Astrocyte (in vitro differentiated cells and primary cell): ENCODE measurements around the gene MRPL42. TPM values are rescaled to one million over a fixed set of nuclear protein-coding genes. Genes with fewer than 3 reads are reported as not detected.

Experiments used
- DNase-seq: peaks from one replicate; pipeline ENCODE4 v3.0.0-alpha.2; 2010; ENCODE audit warnings: low read depth
- FAIRE-seq: peaks from 2 replicates; lab custom pipeline; 2011; peaks lifted over from hg19 to GRCh38; lab: Jason Lieb, UNC
- H2AFZ ChIP-seq: 2 replicates; pipeline ENCODE4 v1.6.0; 2012; ENCODE audit warnings: low read depth, low read length, inconsistent platforms
- H3K27ac ChIP-seq: 2 replicates; pipeline ENCODE4 v1.5.1; 2011; ENCODE audit warnings: low read depth, low read length, inconsistent platforms
- H3K27me3 ChIP-seq: 2 replicates; pipeline ENCODE4 v1.6.0; 2011; ENCODE audit warnings: low read length, inconsistent platforms; ENCODE audit not compliant: insufficient read depth
- H3K36me3 ChIP-seq: 2 replicates; pipeline ENCODE4 v1.5.1; 2011; ENCODE audit warnings: low read length, inconsistent platforms; ENCODE audit not compliant: insufficient read depth
- H3K4me1 ChIP-seq: 2 replicates; pipeline ENCODE4 v1.5.1; 2011; ENCODE audit warnings: low read length, inconsistent platforms; ENCODE audit not compliant: insufficient read depth
- H3K4me2 ChIP-seq: 2 replicates; pipeline ENCODE4 v1.6.0; 2012; ENCODE audit warnings: low read length, inconsistent platforms
- H3K4me3 ChIP-seq: 2 replicates; pipeline ENCODE4 v1.5.1; 2011; ENCODE audit warnings: low read depth, mild to moderate bottlenecking, low read length, inconsistent platforms; ENCODE audit not compliant: insufficient read depth
- H3K79me2 ChIP-seq: 2 replicates; pipeline ENCODE4 v1.6.0; 2012; ENCODE audit warnings: mild to moderate bottlenecking, low read length, inconsistent platforms; ENCODE audit not compliant: insufficient read depth
- H3K9ac ChIP-seq: 2 replicates; pipeline ENCODE4 v1.6.0; 2012; ENCODE audit warnings: mild to moderate bottlenecking, low read length, inconsistent platforms
- H3K9me3 ChIP-seq: 2 replicates; pipeline ENCODE4 v1.5.1; 2012; ENCODE audit warnings: low read depth, mild to moderate bottlenecking, low read length, inconsistent platforms; ENCODE audit not compliant: insufficient read depth
- H4K20me1 ChIP-seq: 2 replicates; pipeline ENCODE4 v1.6.0; 2012; ENCODE audit warnings: low read length, inconsistent platforms; ENCODE audit not compliant: insufficient read depth
- H3K27ac Mint-ChIP-seq: one replicate; pipeline ENCODE4 v1.8.0; 2021; ENCODE audit warnings: mild to moderate bottlenecking, mixed read lengths; ENCODE audit not compliant: unreplicated experiment
- H3K27me3 Mint-ChIP-seq: one replicate; pipeline ENCODE4 v1.8.0; 2021; ENCODE audit warnings: low read depth, mixed read lengths; ENCODE audit not compliant: unreplicated experiment
- H3K36me3 Mint-ChIP-seq: one replicate; pipeline ENCODE4 v1.8.0; 2021; ENCODE audit warnings: low read depth, mixed read lengths; ENCODE audit not compliant: unreplicated experiment
- H3K4me1 Mint-ChIP-seq: one replicate; pipeline ENCODE4 v1.8.0; 2021; ENCODE audit warnings: low read depth, mixed read lengths; ENCODE audit not compliant: unreplicated experiment
- H3K4me3 Mint-ChIP-seq: one replicate; pipeline ENCODE4 v1.8.0; 2021; ENCODE audit warnings: mild to moderate bottlenecking, moderate library complexity, mixed read lengths; ENCODE audit not compliant: unreplicated experiment
- H3K9me3 Mint-ChIP-seq: one replicate; pipeline ENCODE4 v1.8.0; 2021; ENCODE audit warnings: mild to moderate bottlenecking, mixed read lengths; ENCODE audit not compliant: unreplicated experiment
- CTCF ChIP-seq: IDR thresholded peaks from 2 replicates; pipeline ENCODE4 v1.5.1; 2011; ENCODE audit warnings: low read depth, mild to moderate bottlenecking, inconsistent platforms, low read length, moderate library complexity; ENCODE audit not compliant: insufficient read depth
- EZH2 ChIP-seq: IDR thresholded peaks from 2 replicates; pipeline ENCODE4 v1.6.1; 2012; ENCODE audit warnings: mild to moderate bottlenecking, low read length, inconsistent platforms; ENCODE audit not compliant: insufficient read depth
- total RNA-seq: library from RNA; stranded (reverse); gene quantifications from 2 replicates; pipeline ENCODE4 v1.2.1, GENCODE V29; 2021

The MRPL42 gene
- total RNA-seq, 1 donor from 2014 or later, result 65.6 TPM

GRCh38 chr12:93419388-93420034 is 47.8 kb upstream of the MRPL42 start:
- no peak overlapping the region for H3K27ac Mint-ChIP-seq
- peak; percentile 42 for DNase-seq

GRCh38 chr12:93422050-93422449 is 45.3 kb upstream of the MRPL42 start:
- H4K20me1 ChIP-seq, result peaks cover 65% of the 10 kb centered on the region
- no peak overlapping the region for H3K4me3 ChIP-seq
- H3K27ac Mint-ChIP-seq, result no peak overlapping the region

More at GRCh38 chr12:93419388-93420034, 47.8 kb upstream of the MRPL42 start:
- Histone ChIP-seq H3K9me3 (no peaks in the 10 kb centered on the region), H3K4me2 (no peak overlapping the region), H4K20me1 (peaks cover 40% of the 10 kb centered on the region), H3K79me2 (peaks cover 99% of the 10 kb centered on the region), H3K27ac (no peak overlapping the region), H2AFZ (no peak overlapping the region), H3K27me3 (no peaks in the 10 kb centered on the region), H3K4me3 (no peak overlapping the region), H3K36me3 (no peaks in the 10 kb centered on the region), H3K9ac (no peak overlapping the region), H3K4me1 (peaks cover 10% of the 10 kb centered on the region)
- FAIRE-seq, result no peak
- no peaks in the 10 kb centered on the region for H3K9me3 Mint-ChIP-seq
- TF ChIP-seq CTCF, result peak; percentile 59
- no peak for TF ChIP-seq EZH2
- no peak overlapping the region for H3K4me3 Mint-ChIP-seq
- H3K27me3 Mint-ChIP-seq, result no peaks in the 10 kb centered on the region
- no peaks in the 10 kb centered on the region for H3K36me3 Mint-ChIP-seq
- H3K4me1 Mint-ChIP-seq, result peaks cover 56% of the 10 kb centered on the region

More at GRCh38 chr12:93422050-93422449, 45.3 kb upstream of the MRPL42 start:
- Mint-ChIP-seq H3K9me3 (no peaks in the 10 kb centered on the region), H3K4me1 (peaks cover 58% of the 10 kb centered on the region), H3K27me3 (no peaks in the 10 kb centered on the region), H3K4me3 (no peak overlapping the region), H3K36me3 (no peaks in the 10 kb centered on the region)
- Histone ChIP-seq H3K4me2 (no peak overlapping the region), H3K9ac (no peak overlapping the region), H2AFZ (no peak overlapping the region), H3K36me3 (no peaks in the 10 kb centered on the region), H3K27ac (no peak overlapping the region), H3K4me1 (no peaks in the 10 kb centered on the region), H3K79me2 (peaks cover 100% of the 10 kb centered on the region), H3K9me3 (no peaks in the 10 kb centered on the region), H3K27me3 (no peaks in the 10 kb centered on the region)
- no peak for DNase-seq
- TF ChIP-seq EZH2, result no peak
- TF ChIP-seq CTCF, result no peak
- FAIRE-seq, result no peak
